ENCODE measurements around the gene EXOSC10.
"Not testable (repeated sequence)": the region's sequence is repeated elsewhere in the genome, so short reads cannot be mapped to it uniquely, and the experiment has no call there.

Gene EXOSC10

DNA sequence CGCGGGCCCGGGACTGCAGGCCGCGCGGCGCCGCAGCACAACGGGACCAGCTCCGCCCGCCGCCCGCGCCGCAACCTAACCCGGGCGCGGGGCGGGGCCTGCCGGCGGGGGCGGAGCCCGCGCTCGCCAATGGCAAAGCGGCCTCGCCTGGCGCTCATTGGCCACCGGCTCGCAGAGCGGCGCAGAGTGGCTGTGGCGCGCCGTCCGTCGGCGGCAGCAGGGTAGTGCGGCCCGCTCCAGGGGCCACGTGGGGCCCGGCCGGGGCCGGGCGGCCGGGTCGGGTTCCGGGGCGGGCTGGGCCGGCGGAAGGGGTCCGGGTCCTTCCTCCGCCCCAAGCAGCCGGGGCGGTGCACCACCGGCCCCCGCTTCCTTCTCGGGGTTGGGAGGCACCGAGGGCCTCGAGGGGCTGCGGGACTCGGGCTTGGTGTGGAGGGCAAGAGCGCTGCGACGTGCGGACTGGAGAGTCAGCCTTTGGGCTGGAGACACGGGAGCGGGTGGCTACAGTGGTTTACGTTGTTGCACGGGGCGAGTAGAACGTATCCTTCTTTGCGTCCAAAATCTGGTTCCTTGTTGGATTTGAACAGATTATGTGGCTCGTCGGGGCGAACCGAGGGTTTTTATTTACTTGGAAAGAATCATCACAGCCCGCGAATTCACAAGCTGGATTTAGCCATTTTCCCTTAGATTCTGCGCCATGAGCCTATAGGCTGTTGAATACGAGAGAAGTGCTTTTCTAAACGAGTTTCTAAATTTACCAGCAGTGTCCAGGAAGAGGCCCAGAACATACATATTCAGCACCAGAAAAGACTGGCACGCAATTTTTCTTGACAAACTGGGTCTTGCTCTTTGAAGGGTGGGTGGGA is 39.5 kb downstream of the EXOSC10 start, which contains the start of gene SRM:
Gene SRM (minus strand): TSS at position 51 of the 863 bp plus-strand sequence. CDS start 75 bp downstream, outside the sequence.
- DNase-seq = peak; percentile 90 to 91

DNA sequence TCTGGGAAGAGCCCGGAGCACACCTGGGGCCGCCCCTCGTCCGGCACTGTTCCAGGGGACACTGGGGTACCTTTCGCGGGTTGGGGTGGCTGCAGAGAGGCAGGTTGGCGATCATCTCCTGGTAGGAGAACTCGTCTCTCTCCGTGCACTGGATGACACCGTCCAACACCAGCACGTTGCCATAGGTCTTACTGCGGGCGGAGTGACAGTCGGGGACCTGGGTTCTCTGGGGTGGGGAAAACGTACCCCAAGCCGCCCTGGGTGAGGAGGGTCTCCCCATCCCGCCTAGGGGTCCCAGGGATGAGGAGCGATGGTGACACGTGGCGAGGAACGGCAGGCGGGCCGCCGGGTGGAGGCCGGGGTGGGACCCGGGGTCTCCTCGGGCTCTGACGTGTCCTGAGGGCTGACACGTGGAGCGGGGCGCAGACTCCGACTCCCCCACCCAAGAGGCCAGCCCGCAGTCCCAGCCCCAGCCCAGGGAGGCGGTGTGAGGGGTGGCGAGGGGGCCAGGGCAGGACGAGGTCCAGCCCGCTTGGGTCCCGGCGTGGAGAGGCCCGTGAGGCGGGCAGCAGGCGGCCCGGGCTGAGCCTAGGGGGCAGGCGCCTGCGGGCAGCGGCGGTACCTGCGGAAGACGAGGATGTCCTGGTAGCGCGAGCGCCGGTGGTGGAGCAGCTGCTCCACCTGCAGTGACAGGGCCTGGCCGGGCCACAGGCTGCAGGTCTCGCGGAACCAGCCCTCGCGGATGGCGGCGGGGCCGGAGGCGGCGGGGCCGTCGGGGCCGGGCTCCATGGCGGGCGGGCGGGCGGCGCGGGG is 40.3 kb downstream of the EXOSC10 start:
- no peak for DNase-seq

DNA sequence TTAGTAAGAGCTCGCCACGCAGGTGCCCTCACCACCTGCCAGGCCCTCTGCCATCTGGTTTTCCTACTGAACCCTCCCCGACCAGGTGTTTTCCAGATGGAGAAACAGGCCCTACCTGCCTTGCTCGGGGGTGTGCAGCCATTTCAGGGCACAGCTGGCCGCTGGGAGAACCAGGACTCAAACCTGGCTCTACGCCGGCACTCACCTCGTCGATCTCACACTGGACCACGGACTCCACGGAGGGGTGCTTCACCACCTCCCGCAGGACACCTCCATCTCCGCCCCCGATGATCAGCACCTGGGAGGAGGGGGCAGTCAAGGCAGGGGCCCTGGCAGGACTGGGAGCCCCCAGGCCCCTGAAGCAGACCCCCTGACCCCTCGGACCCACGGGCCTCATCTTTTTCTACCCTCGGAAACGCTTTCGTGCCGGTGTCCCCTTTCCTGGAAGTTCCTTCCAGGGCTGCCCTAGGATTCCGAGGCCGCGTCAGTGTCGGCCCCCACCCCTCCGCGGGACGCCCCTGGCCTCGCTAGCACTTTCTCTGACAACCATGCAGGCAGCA is 41.0 kb downstream of the EXOSC10 start:
- DNase-seq = no peak

DNA sequence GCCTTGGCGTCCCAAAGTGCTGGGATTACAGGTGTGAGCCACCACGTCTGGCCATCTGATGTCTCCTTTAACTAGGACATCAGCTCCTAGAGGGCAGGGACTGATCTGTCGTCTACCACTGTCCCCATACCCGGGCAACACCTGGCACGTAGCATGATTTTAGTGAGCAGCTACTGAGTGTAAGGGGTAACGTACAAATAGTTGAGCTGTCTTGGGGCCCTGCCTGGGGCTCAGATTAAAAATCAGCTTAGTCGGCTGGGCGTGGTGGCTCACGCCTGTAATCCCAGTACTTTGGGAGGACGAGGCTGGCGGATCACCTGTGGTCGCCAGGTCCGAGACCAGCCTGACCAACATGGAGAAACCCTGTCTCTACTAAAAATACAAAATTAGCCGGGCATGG is 41.6 kb downstream of the EXOSC10 start:
- no peak for DNase-seq

DNA sequence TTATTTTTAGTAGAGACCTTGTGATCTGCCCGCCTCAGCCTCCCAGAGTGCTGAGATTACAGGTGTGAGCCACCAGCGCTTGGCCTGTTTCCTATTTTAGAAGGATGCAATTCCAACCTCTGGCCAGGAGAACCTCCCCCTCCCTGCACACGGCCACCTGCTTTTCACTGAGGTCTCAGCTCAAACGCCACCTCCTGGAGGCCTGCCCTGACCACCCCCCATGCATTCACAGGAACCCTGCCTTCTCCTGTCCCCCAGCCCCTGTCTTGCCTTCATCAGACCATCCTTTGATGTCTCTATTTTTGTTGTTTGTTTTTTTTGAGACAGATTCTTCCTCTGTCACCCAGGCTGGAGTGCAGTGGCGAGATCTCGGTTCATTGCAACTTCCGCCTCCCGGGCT is 42.2 kb downstream of the EXOSC10 start:
- no peak for DNase-seq

DNA sequence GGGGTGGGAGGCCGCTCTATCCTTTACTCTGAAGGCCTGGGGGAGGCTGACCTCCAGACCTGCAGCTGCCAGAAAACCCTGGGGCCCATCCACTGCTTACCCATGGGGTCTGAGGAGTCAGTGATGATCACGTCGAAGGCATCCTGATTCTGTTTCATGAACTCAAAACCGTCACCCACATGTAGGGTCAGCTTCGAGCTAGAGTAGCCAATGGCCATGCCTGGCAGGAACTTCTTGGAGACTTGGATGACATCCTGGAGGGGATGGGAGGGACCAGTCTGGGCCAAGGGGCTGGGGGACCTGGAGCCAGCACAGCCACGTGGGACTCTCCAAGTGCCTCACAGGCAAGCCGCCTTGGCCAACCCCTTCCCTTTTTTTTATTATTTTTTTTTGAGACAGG is 43.2 kb downstream of the EXOSC10 start:
- no peak for DNase-seq

DNA sequence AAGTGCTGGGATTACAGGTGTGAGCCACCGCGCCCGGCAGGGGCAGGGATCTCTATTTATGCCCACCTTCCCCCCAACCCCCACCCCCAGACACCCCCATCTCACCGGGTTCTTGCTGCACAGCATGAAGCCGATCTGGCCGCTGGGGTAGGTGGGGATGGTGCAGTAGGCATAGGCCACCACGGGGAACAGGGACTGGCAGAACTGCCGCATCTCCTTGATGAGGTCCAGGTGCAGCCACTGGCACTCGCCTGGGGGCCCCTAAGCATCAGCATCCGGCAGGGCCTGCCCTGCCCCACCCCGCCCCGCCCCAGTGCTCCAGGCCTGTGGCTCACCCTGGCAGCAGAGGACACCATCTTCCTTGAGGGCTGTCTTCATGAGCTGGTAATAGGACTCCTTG is 44.0 kb downstream of the EXOSC10 start:
- no peak for DNase-seq

DNA sequence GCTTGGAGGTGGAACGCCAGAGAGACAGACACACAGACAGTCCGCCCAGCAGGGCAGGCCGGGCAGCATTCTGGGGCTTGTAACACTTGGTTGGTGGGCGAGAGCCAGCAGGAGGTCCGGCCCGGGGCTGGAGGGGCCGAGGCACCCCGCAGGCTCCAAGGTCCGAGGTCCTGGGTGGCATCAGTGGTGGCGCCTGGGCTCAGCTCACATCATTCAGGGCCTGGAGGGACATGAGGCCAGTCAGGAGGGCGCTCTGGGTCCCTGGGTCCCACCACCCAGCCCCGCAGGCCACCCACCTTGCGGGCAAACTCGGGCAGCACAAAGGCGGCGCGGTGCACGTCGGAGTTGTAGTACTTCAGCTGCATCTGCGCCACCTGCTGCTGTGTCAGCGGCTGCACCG is 45.0 kb downstream of the EXOSC10 start:
- DNase-seq = no peak

DNA sequence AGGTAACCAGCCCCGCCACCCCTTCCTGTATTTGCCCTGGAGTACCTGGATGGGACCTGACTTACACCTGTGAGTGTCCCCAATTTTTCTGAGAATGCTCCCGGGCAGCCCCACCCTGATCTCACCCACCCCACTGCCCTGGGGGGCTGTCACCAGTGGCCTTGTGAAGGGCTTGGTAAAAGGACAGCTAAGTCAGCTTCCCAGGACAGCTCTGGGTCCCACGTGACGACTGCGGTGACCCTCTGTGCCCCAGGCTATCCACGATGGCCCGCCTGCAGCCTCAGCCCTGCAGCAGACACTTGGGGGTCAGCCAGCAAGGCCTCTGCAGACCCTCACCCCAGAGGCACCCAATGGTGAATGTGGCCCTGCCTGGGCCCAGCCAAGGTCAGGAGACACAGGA is 45.5 kb downstream of the EXOSC10 start:
- no peak for DNase-seq

DNA sequence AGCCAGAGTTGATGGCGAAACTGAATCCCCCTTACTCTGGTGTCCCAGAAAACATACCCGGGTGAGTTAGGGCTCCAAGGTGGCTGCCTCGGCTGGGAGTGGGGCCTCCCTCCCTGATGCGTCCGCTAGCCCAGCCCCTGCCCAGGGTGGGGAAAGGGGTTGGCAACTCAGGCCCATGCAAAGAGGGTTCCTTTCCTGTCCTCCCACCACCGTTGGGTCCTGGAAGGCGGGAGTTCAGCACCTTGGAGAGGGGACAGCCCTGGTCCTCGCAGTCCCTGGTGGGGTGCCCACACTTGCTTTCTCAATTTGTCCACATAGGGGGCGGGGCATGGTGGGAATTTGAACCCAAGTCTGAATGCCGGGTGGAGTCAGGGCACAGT is 45.9 kb downstream of the EXOSC10 start:
- no peak for DNase-seq

DNA sequence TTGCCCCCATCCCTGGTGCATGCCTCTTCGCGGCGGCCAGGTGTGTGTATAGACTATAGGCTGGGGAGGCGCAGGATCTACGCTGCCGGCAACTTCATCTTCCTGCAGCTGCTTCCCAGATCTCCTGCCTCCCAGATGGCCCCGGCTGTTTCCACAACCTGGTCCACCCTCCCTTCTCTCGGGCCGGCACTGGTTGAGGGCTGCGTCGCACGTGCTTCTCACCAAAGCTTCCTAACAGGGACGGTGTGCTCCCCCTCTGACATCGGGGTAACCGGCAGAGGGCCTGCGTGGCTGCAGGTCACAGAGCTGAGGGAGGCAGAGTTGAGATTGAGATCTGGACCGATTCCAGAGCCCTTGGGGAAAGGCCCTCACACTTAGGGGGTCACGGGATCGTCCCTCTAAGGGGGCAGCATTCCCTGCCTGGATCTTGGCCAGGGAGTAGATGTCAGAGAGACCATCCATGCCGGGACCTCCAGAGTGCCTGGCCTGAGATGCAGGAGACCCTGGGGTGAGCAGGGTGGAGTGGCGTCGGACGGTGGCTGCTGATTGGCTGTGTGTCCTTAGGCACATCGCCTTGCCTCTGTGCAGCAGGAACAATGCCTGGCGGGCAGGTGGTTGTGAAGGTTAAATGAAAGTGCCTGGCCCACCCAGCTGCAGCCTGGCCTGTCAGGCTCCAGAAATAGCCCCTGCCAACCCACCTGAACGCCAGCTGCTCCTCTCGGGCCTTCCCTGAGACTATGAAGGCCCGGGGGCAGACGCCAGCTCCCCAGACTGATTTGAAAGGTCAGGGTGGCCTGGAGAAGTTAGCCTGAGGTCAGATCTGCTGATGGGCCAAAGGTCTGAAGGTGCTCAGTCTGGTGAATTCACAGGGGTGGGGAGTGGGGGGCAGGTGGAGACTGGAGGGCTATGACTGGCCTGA is 46.6 kb downstream of the EXOSC10 start:
- no peak for DNase-seq

DNA sequence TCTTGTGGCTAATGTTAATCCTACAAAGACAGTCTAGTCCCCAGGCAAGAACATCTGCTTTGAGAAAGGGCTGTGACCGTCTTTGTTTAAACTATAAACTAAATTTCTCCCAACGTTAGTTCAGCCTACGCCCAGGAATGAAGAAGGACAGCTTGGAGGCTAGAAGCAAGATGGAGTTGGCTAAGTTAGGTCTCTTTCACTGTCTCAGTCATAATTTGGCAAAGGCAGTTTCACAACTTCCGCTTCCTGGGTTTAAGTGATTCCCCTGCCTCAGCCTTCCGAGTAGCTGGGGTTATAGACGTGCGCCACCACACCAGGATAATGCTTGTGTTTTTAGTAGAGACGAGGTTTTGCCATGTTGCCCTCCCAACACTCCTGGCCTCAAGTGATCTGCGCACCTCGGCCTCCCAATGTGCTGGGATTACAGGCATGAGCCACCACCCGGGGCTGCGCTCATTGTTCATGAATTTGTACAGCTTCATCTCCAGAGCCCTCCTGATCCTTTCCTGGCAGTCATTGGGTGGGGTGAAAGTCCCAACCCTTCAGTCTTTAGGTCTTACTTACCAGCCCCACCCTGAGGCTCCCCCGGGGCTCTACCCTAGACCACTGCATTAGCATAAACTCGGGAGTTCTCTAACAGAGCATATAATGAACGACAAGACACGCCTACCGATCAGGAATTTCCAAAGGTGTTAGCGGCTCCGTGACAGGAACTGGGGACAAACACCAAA is 47.7 kb downstream of the EXOSC10 start:
- no peak for DNase-seq

DNA sequence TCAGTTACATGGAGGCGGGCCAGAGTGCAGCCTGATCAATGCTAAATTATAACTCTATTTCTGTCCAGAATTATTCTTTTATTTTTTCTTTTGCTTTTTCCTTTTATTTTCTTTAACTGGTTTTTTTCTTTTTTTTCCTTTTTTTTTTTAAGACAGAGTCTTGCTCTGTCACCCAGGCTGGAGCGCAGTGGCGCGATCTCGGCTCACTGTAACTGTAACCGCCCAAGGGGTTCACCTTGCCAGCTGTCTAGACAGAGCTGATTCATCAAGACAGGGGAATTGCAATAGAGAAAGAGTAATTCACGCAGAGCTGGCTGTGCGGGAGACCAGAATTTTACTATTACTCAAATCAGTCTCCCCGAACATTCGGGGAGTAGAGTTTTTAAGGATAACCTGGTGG is 48.5 kb downstream of the EXOSC10 start:
- not testable (repeated sequence) for DNase-seq

DNA sequence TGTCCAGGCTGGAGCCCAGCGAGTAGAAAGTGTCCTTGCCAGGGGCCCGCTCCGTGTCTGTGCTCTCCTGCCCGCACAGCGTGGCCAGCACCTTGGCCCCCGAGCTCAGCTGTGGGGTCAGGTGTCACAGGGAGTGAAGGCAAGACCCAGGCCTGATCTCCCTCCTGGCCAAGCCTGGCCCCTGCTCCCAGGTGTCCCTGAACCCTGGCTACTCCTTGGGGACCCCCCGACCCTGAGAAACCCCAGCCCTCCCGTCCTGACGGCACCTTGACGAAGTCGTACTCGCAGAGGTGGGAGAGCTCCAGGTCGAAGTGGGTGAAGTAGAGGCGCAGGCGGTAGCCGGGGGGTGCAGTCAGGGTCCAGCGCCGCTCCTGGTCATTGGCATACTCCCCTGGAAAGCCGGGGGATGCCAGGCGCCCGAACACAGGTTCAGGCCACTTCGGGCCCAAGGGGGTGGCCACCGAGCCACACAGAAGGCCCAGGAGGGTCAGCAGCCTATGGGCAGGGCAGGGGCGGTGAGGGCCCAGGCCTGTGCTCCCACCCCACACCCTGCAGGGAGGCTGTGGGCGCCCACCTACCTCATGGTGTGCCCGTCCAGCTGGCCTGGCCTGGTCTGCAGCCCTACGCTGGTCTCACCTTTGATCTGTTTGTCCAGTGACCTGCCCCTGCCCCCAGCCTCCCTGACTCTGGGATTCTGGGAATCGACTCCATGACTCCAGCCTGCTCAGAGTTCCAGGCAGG is 52.9 kb downstream of the EXOSC10 start, which contains the start of gene MASP2:
Gene MASP2 (minus strand): TSS at position 615 of the 741 bp plus-strand sequence. CDS start 32 bp downstream, at position 583.
- DNase-seq = no peak

DNA sequence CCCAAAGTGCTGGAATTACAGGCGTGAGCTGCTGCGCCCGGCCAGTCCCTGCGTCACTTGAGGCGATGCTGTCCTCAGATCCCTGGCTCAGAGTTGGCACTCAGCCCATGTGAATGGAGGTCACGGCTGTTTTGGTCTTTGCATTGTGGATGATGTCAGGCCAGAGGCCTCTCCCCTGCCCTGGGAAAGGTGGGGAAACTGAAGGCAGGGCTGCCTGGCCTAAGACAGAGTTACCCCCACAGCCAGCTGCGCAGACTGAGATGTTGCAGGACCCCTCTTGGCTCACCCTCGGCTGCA is 53.5 kb downstream of the EXOSC10 start:
- no peak for DNase-seq

DNA sequence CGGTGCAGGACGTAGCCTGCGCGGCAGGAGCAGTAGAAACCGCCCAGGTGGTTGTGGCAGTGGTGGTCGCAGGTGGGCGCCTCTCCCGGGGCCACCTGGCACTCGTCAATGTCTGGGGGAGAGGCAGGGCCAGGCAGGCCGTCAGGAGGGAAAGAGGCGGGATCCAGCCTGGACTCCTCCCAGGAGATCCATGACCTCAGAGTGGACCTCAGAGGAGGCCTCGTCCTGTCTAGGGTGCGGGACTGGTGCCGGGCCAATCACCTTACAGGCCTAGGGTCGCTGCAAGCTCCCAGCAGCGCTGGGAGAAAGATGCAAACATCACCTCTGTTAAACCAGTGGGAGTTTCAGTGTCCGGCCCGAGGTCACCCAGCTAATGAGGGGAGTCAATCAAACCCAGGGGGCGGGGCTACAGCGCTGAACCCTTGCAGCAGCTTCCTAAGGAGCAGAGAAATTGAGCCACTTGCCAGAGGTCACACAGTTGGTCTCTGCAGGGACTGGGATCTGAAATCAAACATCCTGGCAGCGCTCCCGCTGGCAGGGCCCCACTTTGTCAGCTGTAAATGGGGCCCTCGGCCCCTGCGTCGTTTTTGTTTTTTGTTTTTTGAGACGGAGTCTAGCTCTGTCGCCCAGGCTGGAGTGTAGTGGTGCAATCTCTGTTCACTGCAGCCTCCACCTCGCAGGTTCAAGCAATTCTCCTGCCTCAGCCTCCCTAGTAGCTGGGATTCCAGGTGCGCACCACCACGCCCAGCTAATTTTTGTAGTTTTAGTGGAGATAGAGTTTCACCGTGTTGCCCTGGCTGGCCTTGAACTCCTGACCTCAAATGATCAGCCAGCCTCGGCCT is 54.0 kb downstream of the EXOSC10 start:
- no peak for DNase-seq

DNA sequence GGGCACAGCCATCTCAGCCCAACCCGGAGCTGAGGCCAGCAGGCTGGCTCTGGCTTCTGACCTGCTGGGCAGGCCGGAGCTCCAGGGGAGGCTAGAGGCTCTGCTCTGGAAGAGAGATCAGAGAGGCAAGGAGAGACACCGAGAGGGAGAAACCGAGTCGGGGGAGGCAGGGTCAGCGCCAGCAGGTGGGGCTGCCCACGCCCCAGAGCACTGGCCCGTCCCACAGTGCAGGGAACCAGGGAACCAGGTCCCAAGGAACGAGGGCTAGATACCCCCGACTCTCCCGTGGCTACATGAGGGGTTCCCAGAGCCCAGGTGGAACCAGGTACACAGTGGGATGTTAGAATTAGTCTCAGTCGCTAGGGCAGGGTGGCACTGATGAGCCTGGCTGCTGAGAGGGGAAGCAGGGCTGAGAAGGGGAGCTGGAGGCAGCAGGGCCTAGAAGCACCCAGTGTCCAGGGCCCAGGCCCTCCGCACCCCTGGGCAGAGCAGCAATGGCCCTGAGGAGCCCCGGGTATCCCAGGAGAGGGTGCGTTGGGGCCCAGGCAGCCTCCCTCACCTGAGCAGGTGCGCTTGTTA is 54.7 kb downstream of the EXOSC10 start:
- no peak for DNase-seq

DNA sequence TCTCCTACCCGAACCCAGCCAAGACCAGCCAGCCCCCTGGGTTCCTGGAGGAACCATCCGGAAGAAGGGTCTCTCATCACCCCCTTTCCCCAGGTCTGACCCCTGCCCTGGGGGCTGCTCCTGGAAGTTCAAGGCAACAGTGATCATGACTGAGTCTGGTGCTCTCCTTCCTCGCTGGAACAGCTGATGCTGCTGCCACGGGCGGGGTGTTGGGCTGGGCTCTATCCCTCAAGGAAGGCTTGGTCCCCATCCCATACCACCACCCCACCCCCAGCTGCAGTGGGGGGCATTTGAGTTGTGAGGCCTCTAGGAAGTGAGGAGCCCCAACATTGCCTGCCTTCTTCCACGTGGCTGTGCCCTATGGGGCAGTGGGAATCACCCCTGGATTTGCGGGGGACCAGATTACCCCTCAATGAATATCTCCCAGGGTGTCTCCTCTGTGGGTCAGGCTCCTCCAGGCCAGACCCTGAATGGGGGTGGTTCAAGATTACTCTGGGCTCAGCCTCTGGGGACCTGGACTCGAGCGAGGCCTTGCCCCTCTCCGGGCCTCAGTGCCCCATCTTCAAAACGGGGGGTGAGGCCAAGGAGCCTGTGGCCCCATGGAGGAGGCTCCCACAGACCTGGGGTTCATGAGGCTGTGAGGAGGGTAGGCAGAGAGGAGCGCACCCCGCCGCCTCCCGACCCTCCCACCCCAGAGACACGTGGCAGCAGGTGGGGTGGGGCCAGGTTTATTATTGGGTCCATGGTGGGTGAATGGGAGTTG is 55.4 kb downstream of the EXOSC10 start:
- no peak for DNase-seq

Data from CD4-positive, alpha-beta T cell treated with Interleukin-4 for 1 hour (primary cell).